NCI-H2196 (cell line): ENCODE results near the gene FAHD1.
A peak's percentile ranks its signal among the peaks of the same experiment; 100 is the strongest.
"Not testable (repeated sequence)": the region's sequence is repeated elsewhere in the genome, so short reads cannot be mapped to it uniquely, and the experiment has no call there.

Source experiments
- DNase-seq: peaks from one replicate; lab custom pipeline; 2025; ENCODE audit not compliant: unreplicated experiment; lab: John Stamatoyannopoulos, UW

FAHD1 gene

DNA sequence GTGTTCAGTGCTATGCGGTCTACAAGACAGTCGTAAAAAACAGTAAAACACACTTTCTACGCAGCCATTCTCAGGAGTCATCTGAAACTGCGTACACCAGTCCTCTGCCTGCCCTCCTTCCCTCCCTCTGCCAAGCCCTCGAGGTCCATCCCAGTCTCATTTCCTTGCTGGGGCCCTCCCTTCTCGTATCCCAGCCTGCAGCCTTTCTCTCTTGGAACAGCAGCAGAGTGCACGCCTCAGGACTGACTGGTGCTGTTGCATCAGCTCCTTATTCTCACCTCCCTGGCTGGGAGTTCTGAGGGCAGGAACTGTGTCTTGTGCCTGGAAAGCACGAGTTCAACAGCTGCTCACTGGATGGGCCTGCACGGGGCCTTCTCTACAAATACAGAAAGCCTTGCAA, 12.5 kb downstream of the FAHD1 start:
- no peak for DNase-seq

GRCh38 chr16:1845985-1846384, 19.0 kb downstream of the FAHD1 start:
- DNase-seq: no peak

DNA sequence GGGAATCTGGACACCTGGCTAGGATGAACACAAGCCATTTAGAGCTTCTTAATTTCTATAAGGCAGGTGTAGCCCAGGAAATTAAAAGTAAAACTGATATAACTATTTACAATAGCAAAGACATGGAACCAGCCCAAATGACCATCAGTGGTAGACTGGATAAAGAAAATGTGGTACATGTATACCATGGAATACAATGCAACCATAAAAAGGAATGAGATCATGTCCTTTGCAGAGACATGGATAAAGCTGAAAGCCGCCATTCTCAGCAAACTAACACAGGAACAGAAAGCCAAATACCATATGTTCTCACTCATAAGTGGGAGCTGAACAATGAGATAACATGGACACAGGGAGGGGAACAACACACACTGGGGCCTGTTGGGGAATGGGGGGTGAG, 19.4 kb downstream of the FAHD1 start:
- no peak for DNase-seq

DNA sequence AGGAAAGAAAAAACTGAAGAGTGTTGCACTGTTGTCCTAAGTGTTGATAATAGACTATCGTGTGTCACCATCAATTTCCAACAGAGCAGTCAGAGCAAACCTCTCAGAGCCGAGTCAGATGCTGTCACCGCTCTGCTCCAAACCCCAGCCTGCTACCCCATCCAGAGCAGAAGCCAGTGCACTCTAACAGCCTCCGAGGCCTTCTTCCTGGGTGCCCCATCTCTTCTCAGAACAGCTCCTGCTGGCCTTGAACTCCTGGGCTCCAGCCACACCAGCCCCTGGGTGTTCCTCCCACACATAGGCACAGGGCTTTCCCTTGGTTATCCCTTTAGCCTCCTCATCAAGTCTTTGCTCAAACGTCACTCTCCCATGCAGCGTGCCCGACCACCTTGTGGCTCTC, 24.0 kb downstream of the FAHD1 start:
- DNase-seq: no peak

- no peak for DNase-seq
Measured at GRCh38 chr16:1851793-1852192, 24.8 kb downstream of the FAHD1 start.

DNA sequence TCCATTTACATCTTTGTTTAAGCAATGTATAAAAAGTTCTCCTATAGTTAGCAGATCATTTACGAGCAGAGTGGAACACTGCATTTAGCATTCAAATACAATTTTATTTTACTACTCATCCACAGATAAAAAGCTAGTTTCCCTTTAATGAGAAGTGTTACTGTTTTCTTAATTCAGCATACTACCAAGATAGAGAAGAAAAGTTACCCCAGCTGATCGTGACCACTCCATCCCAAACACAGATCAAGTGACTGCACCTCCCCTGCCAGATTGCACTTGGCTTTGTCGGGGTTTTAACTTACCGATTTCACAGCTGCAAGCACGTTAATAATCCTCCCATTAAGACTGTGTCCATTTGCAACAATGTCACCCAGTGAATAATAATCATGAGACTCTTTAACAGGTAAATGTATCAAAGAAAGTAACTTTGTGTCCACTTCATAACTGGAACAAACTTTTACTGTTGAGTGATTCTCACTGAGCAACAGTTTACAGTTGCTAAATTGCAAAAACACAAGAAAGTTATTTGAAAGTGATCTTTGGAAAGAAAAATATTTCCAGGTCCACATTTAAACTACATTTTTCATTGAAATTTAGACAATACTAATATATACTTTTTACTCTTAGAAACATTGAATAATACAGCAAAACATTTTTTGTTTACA, 30.6 kb downstream of the FAHD1 start:
- no peak for DNase-seq

DNA sequence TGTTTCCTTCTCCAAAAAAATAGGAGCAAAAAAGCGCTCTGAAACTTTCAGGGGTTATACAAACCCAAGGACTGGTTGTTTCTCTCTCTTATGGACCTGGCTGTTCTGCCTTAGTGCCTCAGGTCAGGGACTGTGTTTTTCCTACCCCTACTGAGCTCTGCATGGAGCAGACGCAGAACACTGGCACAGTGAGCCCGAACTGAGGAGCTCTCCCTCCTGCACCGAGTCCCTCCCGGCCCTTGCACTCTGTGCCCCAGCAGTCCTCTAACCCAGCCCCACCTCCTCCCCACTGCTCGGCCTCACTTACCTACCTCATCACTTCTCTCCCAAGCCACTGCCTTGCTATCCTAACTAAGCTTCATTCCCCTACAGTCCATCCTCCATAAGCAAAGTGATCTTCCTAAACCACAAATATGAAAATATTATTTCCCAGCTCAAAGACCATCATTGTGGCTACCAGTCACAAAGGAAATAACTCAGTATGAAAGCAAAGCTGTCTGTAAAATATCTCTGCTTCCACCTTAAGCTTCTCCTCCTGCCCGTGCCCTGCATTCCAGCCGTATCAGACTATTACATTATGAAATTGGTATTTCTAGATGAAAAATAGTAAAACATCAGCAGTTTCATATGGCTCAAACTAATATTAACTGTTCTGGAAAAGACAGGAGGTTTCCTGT, 31.3 kb downstream of the FAHD1 start:
- no peak for DNase-seq

- no peak for DNase-seq
Measured at GRCh38 chr16:1859650-1860049, 32.6 kb downstream of the FAHD1 start.

DNA sequence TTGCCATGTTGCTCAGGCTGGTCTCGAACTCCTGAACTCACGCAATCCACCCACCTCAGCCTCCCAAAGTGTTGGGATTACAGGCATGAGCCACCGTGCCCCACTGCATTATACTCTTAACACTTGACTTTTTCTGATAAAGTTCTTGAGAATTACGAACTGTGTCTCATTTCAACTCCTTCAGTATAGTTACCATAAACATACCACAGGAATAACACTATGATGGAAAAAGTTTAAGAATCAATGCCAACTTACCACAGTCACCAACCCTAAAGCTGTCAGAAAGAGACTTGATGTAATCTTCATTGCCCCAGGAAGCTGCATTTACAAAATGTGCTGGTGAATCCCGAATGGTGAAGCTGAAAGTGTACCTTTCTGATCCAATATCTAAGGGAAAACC, 34.7 kb downstream of the FAHD1 start:
- no peak for DNase-seq

- no peak for DNase-seq
Measured at GRCh38 chr16:1862394-1862793, 35.4 kb downstream of the FAHD1 start.

DNA sequence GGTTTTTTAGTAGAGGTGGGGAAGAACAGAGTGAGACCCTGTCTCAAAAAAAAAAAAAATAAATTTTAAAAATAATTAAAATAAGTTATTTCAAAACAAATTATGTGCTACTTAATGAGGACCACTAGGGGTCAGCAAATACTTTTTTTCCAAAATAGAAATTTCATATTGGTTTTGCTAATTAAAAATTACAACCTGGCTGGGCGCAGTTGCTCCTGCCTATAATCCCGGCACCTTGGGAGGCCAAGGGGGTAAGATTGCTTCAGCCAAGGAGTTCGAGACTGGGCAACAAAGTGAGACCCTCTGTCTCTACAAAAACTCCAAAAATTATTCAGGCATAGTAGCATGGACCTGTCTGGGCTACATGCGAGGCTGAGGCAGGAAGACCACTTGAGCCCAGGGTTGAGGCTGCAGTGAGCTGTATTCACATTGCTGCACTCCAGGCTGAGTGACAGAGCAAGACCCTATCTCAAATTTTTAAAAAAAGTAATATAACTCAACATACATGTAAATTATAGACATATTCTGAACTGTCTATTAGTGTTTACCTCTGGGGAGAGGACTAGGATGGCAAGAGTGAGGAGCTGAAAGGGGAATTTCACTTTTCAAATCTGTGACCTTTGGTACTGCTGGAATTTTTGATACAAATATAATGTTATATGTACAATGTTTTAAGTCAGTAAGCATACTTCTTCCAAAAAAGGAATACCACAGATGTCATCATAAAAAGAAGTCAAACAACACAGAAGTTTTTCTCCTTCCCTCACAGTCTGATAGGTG, 36.9 kb downstream of the FAHD1 start:
- peak; percentile 54 for DNase-seq

- DNase-seq: no peak
Measured at GRCh38 chr16:1865902-1866690, 39.1 kb downstream of the FAHD1 start.

GRCh38 chr16:1870365-1871082, 43.5 kb downstream of the FAHD1 start:
- no peak for DNase-seq

DNA sequence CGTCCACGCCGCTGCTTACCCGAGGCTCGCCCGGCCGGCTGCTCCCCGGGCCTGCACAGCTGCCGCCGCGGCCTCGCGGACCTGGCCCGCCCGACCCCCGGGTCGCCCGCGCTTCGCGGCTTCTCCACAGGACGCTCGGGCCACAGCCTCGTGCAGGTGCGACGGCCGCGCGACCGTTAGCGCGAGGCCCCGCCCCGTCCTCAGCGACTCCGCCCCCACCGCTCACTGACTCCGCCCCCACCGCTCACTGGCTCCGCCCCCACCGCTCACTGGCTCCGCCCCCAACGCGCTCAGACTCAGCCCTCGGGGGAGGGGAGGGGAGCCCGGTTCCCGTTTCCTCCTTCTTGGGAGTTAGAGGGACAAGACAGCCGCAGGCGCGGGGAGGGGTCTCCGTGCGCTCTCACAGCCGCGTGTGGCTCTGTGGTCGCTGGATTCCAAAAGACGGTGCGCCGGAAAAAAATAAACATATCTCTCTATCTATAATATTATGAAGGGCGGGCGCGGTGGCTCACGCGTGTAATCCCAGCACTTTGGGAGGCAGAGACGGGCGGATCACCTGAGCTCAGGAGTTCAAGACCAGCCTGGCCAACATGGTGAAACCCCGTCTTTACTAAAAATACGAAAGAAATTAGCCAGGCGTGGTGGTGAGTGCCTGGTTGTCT, 45.1 kb downstream of the FAHD1 start, which contains the start of gene MEIOB:
MEIOB (minus strand) TSS at position 191 of the 662 bp plus-strand sequence. CDS start 3,989 bp downstream, outside the sequence.
- no peak for DNase-seq

- DNase-seq: no peak
Measured at GRCh38 chr16:1874854-1875253, 47.8 kb downstream of the FAHD1 start.

DNA sequence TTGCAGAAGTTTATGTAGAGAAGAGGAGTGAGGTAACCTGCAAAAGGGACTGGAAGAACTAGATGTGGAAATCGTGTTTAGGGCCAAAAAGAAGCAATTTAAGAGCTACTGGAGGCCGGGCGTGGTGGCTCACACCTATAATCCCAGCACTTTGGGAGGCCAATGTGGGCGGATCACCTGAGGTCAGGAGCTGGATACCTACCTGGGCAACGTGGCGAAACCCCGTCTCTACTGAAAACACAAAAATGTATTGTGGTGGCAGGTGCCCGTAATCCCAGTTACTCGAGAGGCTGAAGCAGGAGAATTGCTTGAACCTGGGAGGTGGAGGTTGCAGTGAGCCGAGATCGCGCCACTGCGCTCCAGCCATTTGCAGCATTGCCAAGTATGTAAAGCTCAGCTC, 49.1 kb downstream of the FAHD1 start:
- DNase-seq: not testable (repeated sequence)

DNA sequence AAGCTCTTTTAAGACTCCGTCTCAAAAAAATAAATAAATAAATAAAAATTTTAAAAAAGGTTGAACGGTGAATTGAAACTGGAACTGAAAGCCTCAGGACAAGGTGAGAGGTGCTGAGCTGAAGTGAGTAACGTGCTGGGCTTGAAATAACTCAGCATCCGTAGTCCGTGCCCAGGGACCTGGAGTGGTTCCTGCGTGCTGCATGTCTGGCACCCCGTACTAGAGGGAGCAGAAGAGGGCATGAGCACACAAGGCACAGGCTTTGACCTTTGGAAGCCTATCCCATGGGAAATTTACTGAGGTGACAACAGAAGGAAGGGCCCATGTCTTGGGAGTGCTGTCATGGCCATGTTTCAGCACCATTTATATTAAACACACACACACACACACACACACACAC, 49.5 kb downstream of the FAHD1 start:
- no peak for DNase-seq

DNA sequence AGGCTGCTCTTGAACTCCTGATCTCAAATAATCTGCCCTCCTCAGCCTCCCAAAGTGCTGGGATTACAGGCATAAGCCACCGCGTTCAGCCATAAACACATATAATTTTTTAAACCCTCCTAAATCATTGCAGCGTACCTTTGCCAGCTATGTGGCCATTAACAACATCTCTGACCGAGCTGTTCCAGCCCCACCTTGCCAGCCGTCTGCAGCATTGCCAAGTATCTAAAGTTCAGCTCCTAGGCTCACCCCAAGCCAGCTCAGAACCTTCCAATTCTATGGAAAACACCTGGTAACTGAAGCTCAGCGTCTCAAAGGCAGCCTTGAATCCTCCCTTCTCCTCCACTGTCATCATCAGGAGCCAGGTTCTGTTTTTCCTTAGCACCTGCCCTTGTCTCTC, 50.1 kb downstream of the FAHD1 start:
- no peak for DNase-seq

GRCh38 chr16:1877804-1878203, 50.8 kb downstream of the FAHD1 start:
- DNase-seq: peak; percentile 46

- no peak for DNase-seq
Measured at GRCh38 chr16:1878256-1878655, 51.2 kb downstream of the FAHD1 start.
